Tibial artery (tissue), 4 donors: Measurements from ENCODE around the gene EAF1.
A peak's percentile ranks its signal among the peaks of the same experiment; 100 is the strongest.
"Not testable (repeated sequence)": the region's sequence is repeated elsewhere in the genome, so short reads cannot be mapped to it uniquely, and the experiment has no call there.

Experiments used
- DNase-seq, 2 donors: peaks; one replicate each; pipeline ENCODE4 v3.0.0-alpha.2; 2019
- H3K27ac ChIP-seq, 2 donors: fragments of 200-600 bp; sonication (generic) in 1 of 2; 1 replicate in 1 of 2; 2 replicates in 1 of 2; pipeline ENCODE4 v1.5.1; 2018 to 2019; ENCODE audit warnings: mild to moderate bottlenecking in 1 of 2
- H3K27me3 ChIP-seq, 2 donors: fragments of 200-600 bp; sonication (generic) in 1 of 2; one replicate each; pipeline versions ENCODE4 v1.5.1 to v1.6.0; 2016 to 2019
- H3K36me3 ChIP-seq, 3 donors: fragments of 200-600 bp; sonication (generic) in 2 of 3; one replicate each; pipeline ENCODE4 v1.5.1; 2016 to 2019; ENCODE audit warnings: mild to moderate bottlenecking in 2 of 3
- H3K4me1 ChIP-seq, 4 donors: fragments of 200-600 bp; sonication (generic) in 2 of 4; 1 replicate in 3 of 4; 2 replicates in 1 of 4; pipeline ENCODE4 v1.5.1; 2016 to 2019
- H3K4me3 ChIP-seq, 2 donors: fragments of 200-600 bp; sonication (generic) in 1 of 2; 1 replicate in 1 of 2; 2 replicates in 1 of 2; pipeline ENCODE4 v1.5.1; 2018 to 2019; ENCODE audit warnings: mild to moderate bottlenecking in 2 of 2
- H3K9me3 ChIP-seq, 3 donors: fragments of 200-600 bp; sonication (generic) in 1 of 3; one replicate each; pipeline ENCODE4 v1.5.1; 2016 to 2019
- intact Hi-C: fragments of 100-400 bp; cut with DNase I; formaldehyde crosslinking; loops from one replicate; pipeline ENCODE4 v1.15.0; 2023; ENCODE audit warnings: low total_unique reads
- TF ChIP-seq, protein P1 (sequence below), 2 experiments: fragments of 200-600 bp in 1 of 2; fragments of 450-650 bp in 1 of 2; IDR thresholded peaks; one replicate each; pipeline ENCODE4 v1.5.1; 2017 to 2019; ENCODE audit warnings: antibody characterized with exemption in 2 of 2, mild to moderate bottlenecking in 1 of 2, moderate library complexity in 1 of 2

The EAF1 gene

DNA sequence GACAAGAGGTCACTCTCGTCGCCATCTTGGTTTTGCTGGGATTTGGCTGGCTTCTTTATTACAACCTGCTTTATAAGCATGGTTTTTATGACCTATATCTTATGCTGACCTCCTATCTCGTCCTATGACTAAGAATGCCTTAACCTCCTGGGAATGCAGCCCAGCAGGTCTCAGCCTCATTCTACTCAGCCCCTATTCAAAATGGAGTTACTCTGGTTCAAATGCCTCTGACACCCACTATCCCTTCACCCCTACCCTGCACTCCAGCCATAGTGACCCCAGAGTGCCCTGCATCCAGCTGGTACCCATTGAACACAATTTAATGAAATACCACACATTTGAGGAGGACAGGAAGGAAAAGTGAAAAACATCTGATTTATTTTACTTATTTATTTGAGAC, 23.4 kb upstream of the EAF1 start:
- TF ChIP-seq, protein P1, sequence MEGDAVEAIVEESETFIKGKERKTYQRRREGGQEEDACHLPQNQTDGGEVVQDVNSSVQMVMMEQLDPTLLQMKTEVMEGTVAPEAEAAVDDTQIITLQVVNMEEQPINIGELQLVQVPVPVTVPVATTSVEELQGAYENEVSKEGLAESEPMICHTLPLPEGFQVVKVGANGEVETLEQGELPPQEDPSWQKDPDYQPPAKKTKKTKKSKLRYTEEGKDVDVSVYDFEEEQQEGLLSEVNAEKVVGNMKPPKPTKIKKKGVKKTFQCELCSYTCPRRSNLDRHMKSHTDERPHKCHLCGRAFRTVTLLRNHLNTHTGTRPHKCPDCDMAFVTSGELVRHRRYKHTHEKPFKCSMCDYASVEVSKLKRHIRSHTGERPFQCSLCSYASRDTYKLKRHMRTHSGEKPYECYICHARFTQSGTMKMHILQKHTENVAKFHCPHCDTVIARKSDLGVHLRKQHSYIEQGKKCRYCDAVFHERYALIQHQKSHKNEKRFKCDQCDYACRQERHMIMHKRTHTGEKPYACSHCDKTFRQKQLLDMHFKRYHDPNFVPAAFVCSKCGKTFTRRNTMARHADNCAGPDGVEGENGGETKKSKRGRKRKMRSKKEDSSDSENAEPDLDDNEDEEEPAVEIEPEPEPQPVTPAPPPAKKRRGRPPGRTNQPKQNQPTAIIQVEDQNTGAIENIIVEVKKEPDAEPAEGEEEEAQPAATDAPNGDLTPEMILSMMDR (IDR thresholded peaks at IDR 0.05) = no peak
- intact Hi-C loops = no loop called here

DNA sequence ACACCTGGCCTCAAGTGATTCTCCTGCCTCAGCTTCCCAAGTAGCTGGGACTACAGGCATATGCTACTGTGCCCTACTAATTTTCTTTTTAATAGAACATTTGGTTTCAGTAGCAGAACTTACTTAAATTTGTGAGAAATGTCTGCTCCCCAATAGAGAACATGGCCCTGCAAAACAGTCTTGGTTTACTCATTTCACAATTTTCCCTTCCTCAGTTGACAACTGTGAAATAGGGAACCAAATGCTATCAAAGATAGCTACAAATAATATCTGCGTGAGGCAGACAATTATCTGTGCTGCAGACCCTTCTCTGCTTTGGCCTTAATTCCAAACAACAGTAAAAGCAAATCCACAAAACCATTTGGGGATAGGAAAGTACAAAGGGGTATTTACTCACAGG, 22.6 kb upstream of the EAF1 start:
- intact Hi-C loops = no loop called here
- H3K27ac ChIP-seq = no peak overlapping the region
- DNase-seq = no peak

More for the DNA sequence above, 23.4 kb upstream of the EAF1 start:
- H3K27me3 ChIP-seq = no peaks in the 10 kb centered on the region
- no peaks in the 10 kb centered on the region for H3K4me1 ChIP-seq
- H3K27ac ChIP-seq = no peak overlapping the region
- H3K4me3 ChIP-seq = no peak overlapping the region
- no peak for DNase-seq
- H3K9me3 ChIP-seq = no peaks in the 10 kb centered on the region
- H3K36me3 ChIP-seq = peaks cover 0 to 8% (median 0%) of the 10 kb centered on the region in 3 donors

DNA sequence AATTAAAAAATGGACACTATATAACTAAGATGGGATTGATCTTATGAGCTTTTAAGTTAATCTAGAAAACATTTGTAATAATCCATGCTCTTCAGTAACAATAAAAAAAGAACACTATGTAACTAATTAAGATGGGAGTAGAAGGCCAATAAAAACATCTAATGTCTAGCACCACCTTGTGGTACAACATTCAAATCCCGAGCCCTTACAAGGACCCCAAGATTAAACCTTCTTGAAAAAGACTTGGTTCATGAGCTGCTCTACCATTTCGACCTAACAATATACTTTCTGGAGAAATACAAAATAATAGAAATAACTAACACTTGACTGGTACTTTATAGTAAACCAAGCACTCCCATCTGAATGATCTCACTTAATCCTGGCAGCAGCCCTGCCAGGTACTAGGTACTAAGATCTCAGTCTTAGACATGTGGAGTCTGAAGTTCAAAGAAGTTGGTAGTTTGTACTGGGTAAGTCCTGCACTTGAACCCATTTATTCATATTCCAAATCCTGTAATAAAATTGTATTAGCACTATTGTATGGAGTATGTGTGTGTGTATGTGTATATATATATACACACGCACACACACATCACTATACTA, 21.8 kb upstream of the EAF1 start:
- no peak overlapping the region for H3K27ac ChIP-seq
- intact Hi-C loops = no loop called here
- peaks cover 0 to 19% (median 7%) of the 10 kb centered on the region in 3 donors for H3K36me3 ChIP-seq
- H3K4me1 ChIP-seq = no peaks in the 10 kb centered on the region
- TF ChIP-seq, protein P1 (IDR thresholded peaks at IDR 0.05) = peak; percentile 51 to 55
- no peaks in the 10 kb centered on the region for H3K9me3 ChIP-seq
- H3K27me3 ChIP-seq = no peaks in the 10 kb centered on the region
- no peak for DNase-seq
- H3K4me3 ChIP-seq = no peak overlapping the region

More for the DNA sequence above, 22.6 kb upstream of the EAF1 start:
- H3K36me3 ChIP-seq = peaks cover 0 to 11% (median 0%) of the 10 kb centered on the region in 3 donors
- TF ChIP-seq, protein P1 (IDR thresholded peaks at IDR 0.05) = no peak
- H3K4me1 ChIP-seq = no peaks in the 10 kb centered on the region
- H3K27me3 ChIP-seq = no peaks in the 10 kb centered on the region
- no peak overlapping the region for H3K4me3 ChIP-seq
- no peaks in the 10 kb centered on the region for H3K9me3 ChIP-seq

DNA sequence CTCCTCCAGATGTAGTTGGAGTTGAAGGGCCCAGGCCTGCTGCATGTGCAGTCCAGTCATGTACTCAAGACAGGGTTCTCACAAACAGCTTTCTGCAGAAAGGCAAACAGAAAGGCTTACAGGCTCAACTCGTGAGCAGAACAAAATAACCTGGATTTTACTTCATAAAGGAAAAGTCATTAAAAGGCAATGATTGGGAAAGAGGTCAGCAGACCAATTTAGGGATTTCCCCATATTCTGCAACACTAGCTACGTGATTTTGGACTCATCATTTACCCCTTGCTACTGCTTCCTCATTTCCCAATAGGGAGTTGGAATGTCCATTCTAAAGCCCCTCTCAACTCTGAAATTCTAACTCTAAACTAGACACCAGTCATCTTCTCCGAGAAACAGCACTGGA, 18.2 kb upstream of the EAF1 start:
- Histone ChIP-seq H3K36me3 (peaks cover 23 to 45% (median 36%) of the 10 kb centered on the region in 3 donors), H3K27ac (no peak overlapping the region), H3K4me1 (no peaks in the 10 kb centered on the region), H3K27me3 (no peaks in the 10 kb centered on the region), H3K4me3 (no peak overlapping the region), H3K9me3 (no peaks in the 10 kb centered on the region)
- DNase-seq = no peak
- intact Hi-C loops = no loop called here
- TF ChIP-seq, protein P1 (IDR thresholded peaks at IDR 0.05) = no peak

DNA sequence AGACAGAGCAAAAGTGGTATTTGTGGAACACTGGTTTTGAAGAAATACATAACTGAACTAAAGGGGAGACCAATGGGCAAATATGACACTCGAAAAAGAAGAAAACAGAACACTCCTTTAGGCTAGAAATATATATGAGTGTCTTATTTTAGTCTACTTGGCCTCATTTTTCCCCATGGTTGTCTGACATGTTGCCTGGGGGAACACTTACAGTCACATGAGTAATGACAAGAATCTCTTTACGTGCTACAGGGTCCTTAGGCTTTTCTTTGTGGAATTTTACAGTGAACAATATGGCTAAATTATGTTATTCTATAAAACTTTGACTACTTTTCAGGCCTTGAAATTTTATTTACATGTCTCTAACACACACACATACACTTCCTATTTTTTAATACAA, 17.6 kb upstream of the EAF1 start:
- no peak overlapping the region for H3K4me3 ChIP-seq
- TF ChIP-seq, protein P1 (IDR thresholded peaks at IDR 0.05) = no peak
- intact Hi-C loops = no loop called here
- H3K27ac ChIP-seq = no peak overlapping the region
- H3K36me3 ChIP-seq = peaks cover 28 to 50% (median 41%) of the 10 kb centered on the region in 3 donors
- no peaks in the 10 kb centered on the region for H3K9me3 ChIP-seq
- DNase-seq = no peak
- H3K4me1 ChIP-seq = no peaks in the 10 kb centered on the region
- H3K27me3 ChIP-seq = no peaks in the 10 kb centered on the region

DNA sequence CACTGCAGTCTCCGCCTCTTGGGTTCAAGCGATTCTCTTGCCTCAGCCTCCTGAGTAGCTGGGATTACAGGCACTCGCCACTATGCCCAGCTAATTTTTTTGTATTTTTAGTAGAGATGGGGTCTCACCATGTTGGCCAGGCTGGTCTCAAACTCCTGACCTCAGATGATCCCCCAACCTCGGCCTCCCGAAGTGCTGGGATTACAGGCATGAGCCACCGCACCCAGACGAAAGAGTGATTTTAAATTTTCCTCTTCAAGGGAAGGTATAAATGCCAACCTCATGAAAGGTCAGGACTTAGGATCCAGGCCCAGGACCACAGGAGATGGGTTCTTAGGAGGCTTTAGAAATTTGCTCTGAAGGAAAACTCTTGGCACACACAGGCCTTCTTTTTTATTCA, 16.4 kb upstream of the EAF1 start:
- H3K27ac ChIP-seq, intact Hi-C loops, DNase-seq, H3K9me3 ChIP-seq, H3K4me1 ChIP-seq, H3K27me3 ChIP-seq, H3K4me3 ChIP-seq: not testable (repeated sequence)
- peaks cover 40 to 62% (median 53%) of the 10 kb centered on the region in 3 donors for H3K36me3 ChIP-seq
